ENCODE results near the gene UCHL5. TPM values are rescaled to one million over a fixed set of nuclear protein-coding genes. Genes with fewer than 3 reads are reported as not detected.

Gene UCHL5
- total and polyA plus RNA-seq, 2 of the 13 experiments (the other 11 are each of a cell fraction or from before 2014, with no cell fraction given): 18.2 to 44.1 TPM

- TF ChIP-seq PAXIP1 (CRISPR knock-in tag; conservative IDR thresholded peaks at IDR 0.05) (no peak), KLF9 (CRISPR knock-in tag; IDR thresholded peaks at IDR 0.05; ENCODE audit: low read depth) (no peak), TAF15 (IDR thresholded peaks at IDR 0.05; ENCODE audit: low read depth, low read length, poor library complexity, severe bottlenecking) (no peak), ZNF816 (CRISPR knock-in tag; IDR thresholded peaks at IDR 0.05; ENCODE audit: borderline replicate concordance) (no peak), HNF1B (CRISPR knock-in tag; IDR thresholded peaks at IDR 0.05) (no peak), SRF (IDR thresholded peaks at IDR 0.05; ENCODE audit: low read depth, low read length) (no peak)
Observed at GRCh38 chr1:193079187-193079586, 20.0 kb upstream of the UCHL5 start (continued).

DNA sequence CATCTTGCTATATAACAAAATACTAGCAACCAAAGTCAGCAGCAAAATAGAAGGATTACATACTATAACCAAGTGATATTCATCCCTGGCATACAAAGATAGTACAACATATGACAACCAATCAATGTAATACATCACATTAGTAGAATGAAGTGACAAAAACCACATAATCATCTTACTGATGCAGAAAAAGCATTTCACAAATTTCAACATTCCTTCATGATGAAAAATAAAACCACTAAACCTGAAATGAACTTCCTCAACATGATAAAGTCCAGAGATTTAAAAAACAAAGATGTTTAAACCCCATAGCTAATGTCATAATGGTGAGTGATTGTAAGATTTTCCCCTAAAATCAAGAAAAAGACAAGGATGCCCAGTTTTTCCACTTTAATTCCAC lies 18.8 kb upstream of the UCHL5 start:
- no TSS peak for BruUV-seq (replicated peaks)
- intact Hi-C loops (cut with micrococcal nuclease; ENCODE audit: unreplicated experiment): loop anchor here (5.0 kb wide), 1 partner anchor 1206 kb away; no protein-coding TSS in a partner anchor
- H3K4me1 ChIP-seq (ENCODE audit: insufficient read depth, low read length): no peaks in the 10 kb centered on the region
- peaks cover 13% of the 10 kb centered on the region; the same call in 1 of the 2 replicates for H3K9me3 ChIP-seq (ENCODE audit: low read length)
- no peak overlapping the region for H3K27ac ChIP-seq (ENCODE audit: extremely low read length, insufficient read depth, low read length)
- no peak overlapping the region for H3K9ac ChIP-seq (ENCODE audit: insufficient read depth, low read depth, low read length)
- no peaks in the 10 kb centered on the region for H3K27me3 ChIP-seq (ENCODE audit: control insufficient read depth in 1 of 2, insufficient read depth in 2 of 2, low read length in 2 of 2)
- ATAC-seq (no peak), FAIRE-seq (no peak), DNase-seq (ENCODE audit: low spot score) (no peak)
- H4K20me1 ChIP-seq (ENCODE audit: insufficient read depth, low read length): no peaks in the 10 kb centered on the region
- no peak overlapping the region for H3K4me2 ChIP-seq (ENCODE audit: low read depth, low read length)
- peaks cover 7 to 36% of the 10 kb centered on the region in 2 experiments for H3K36me3 ChIP-seq (replicated peaks in 1 of 2; ENCODE audit: control insufficient read depth in 1 of 2, insufficient read depth in 2 of 2, low read length in 2 of 2)
- no peak overlapping the region for H3K4me3 ChIP-seq (replicated peaks in 1 of 3; ENCODE audit: insufficient read depth in 1 of 3, low read depth in 2 of 3, low read length in 3 of 3)
- in situ Hi-C loops (cut with HindIII; ENCODE audit: extremely low pct_ligation_motif_present, low pct_unique_long_range_greater_than_20kb): no loop called here
- peaks cover 3% of the 10 kb centered on the region for H3K79me2 ChIP-seq (ENCODE audit: insufficient read depth, low read length)
- ChIA-PET POLR2A (no interaction called here), CTCF (ENCODE audit: low intra/inter-chr PET ratio, low total read pairs) (no interaction called here)
- H2AFZ ChIP-seq (ENCODE audit: low read length): no peak overlapping the region
- TF ChIP-seq EED (CRISPR knock-in tag; IDR thresholded peaks at IDR 0.05) (no peak), ZNF230 (CRISPR knock-in tag; IDR thresholded peaks at IDR 0.05) (no peak), THYN1 (CRISPR knock-in tag; IDR thresholded peaks at IDR 0.05; ENCODE audit: borderline replicate concordance, low read depth) (no peak), HNRNPLL (IDR thresholded peaks at IDR 0.05; ENCODE audit: low read depth, low read length, poor library complexity, severe bottlenecking) (no peak), ZNF564 (CRISPR knock-in tag; IDR thresholded peaks at IDR 0.05) (no peak), ZNF180 (CRISPR knock-in tag; IDR thresholded peaks at IDR 0.05; ENCODE audit: borderline replicate concordance, low read depth) (no peak), ZNF639 (CRISPR knock-in tag; conservative IDR thresholded peaks at IDR 0.05) (no peak)
- TF ChIP-seq, protein P1, sequence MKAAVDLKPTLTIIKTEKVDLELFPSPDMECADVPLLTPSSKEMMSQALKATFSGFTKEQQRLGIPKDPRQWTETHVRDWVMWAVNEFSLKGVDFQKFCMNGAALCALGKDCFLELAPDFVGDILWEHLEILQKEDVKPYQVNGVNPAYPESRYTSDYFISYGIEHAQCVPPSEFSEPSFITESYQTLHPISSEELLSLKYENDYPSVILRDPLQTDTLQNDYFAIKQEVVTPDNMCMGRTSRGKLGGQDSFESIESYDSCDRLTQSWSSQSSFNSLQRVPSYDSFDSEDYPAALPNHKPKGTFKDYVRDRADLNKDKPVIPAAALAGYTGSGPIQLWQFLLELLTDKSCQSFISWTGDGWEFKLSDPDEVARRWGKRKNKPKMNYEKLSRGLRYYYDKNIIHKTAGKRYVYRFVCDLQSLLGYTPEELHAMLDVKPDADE (CRISPR knock-in tag; IDR thresholded peaks at IDR 0.05): no peak

All from HepG2 (cell line).